Aorta (tissue), 5 donors: ENCODE measurements around the gene WDFY4. TPM values are rescaled to one million over a fixed set of nuclear protein-coding genes. Genes with fewer than 3 reads are reported as not detected.

Experiments used
- ATAC-seq: fragments of 200-7000 bp; cut with Tn5 transposase; one replicate; pipeline ENCODE4 v1.9.1; 2022; ENCODE audit warnings: moderate library complexity; ENCODE audit not compliant: low FRiP score
- DNase-seq, 2 donors: peaks; one replicate each; pipeline ENCODE4 v3.0.0-alpha.2; 2020
- H3K27ac ChIP-seq, 2 donors: one replicate each; pipeline ENCODE4 v1.5.1; 2013; ENCODE audit warnings: low read length in 2 of 2, mild to moderate bottlenecking in 2 of 2, moderate library complexity in 2 of 2, control low read depth in 1 of 2, inconsistent platforms in 1 of 2, low read depth in 1 of 2
- H3K27me3 ChIP-seq, 2 donors: one replicate each; pipeline ENCODE4 v1.6.1; 2013; ENCODE audit warnings: control low read depth in 1 of 2, low read length in 1 of 2, mild to moderate bottlenecking in 1 of 2, moderate library complexity in 1 of 2; ENCODE audit not compliant: insufficient read depth in 2 of 2, control insufficient read depth in 1 of 2
- H3K36me3 ChIP-seq, 2 donors: one replicate each; pipeline ENCODE4 v1.6.1; 2013; ENCODE audit warnings: control low read depth in 1 of 2, low read length in 1 of 2, mild to moderate bottlenecking in 1 of 2; ENCODE audit not compliant: insufficient read depth in 2 of 2, control insufficient read depth in 1 of 2
- H3K4me1 ChIP-seq, 2 donors: one replicate each; pipeline ENCODE4 v1.6.1; 2013; ENCODE audit warnings: low read length in 2 of 2, control low read depth in 1 of 2, mild to moderate bottlenecking in 1 of 2, moderate library complexity in 1 of 2; ENCODE audit not compliant: insufficient read depth in 2 of 2, control insufficient read depth in 1 of 2
- H3K4me3 ChIP-seq, 2 donors: one replicate each; pipeline ENCODE4 v1.5.1; 2013; ENCODE audit warnings: low read length in 2 of 2, control low read depth in 1 of 2, mild to moderate bottlenecking in 1 of 2
- H3K9me3 ChIP-seq: one replicate; pipeline ENCODE4 v1.6.1; 2013; ENCODE audit warnings: mild to moderate bottlenecking, low read length; ENCODE audit not compliant: control insufficient read depth
- WGBS, 2 donors: extraction: QIAGEN DNeasy Blood & Tissue Kit; methylation state at CpG; one replicate each; pipeline ENCODE4 v1.1.7; 2013; 5-methylcytosine and 5-hydroxymethylcytosine counted together
- intact Hi-C, 2 donors: fragments of 100-400 bp; cut with DNase I; formaldehyde crosslinking; loops; one replicate each; pipeline versions ENCODE4 v1.14.2 to v1.15.0; 2022
- polyA plus RNA-seq, 2 donors: library from polyadenylated mRNA; stranded (reverse); fragments of 200-250 nt; gene quantifications; one replicate each; pipeline ENCODE4 v1.2.3, GENCODE V29; 2013
- total RNA-seq, 2 donors: library from RNA; stranded (reverse); fragmentation: NEBNext Ultra II Directional; extraction: Animal tissue kit (Norgen Biotek cat#: 25700); gene quantifications; one replicate each; pipeline ENCODE4 v1.2.1, GENCODE V29; 2021
- donor health status: healthy with polysubstance abuse.
- donor health status: Bipolar disorder and iron deficiency.
- donor health status: DM: no; HTN: no; CAD: no.
- donor health status: DM: no; HTN: no; CAD: no.
- donor health status: DM: yes; HTN: yes; CAD: no.

The WDFY4 gene
- total and polyA plus RNA-seq, 4 donors, result 0.54 to 15.0 (median 4.6) TPM

DNA sequence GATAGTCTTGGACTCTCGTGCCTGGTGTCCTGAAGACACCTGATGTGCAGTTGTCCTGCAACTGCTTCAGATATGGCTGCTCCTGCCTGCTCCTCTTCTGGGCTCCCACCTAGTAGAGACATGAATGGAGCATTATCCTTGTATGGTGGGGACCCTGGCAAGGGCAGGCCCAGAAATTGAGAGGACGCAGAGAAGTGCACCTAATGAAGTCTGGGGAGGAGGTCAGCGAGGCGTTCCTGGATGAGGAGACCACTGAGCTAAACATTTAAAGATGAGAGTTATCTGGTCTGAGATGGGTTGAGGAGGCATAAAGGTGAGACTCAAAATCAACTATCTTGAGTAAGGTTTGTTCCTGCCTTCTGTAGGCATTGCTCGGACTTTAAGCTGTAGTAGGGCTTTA, 66.3 kb downstream of the WDFY4 start:
- Histone ChIP-seq H3K4me3 (no peak overlapping the region), H3K27ac (no peak overlapping the region)

DNA sequence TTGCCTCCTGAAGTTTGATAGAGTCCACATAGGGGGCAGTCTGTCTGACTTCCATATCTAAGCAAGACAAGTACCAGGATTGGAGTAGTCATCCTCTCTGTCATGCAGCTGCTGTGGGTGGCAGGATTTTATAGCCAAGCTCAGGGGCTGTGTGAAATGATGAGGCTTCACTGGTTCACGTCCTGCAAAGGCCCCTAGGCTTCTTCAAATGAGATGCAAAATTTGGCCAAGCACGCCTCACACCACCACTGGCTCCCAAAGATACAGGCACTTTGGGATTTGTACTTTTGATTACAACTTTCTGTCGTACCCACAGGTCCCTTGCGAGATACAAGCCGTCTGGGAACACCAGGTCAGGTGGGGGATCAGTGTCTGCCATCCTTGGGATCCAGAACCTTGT, 67.1 kb downstream of the WDFY4 start:
- ATAC-seq (no peak), DNase-seq (no peak)
- no peaks in the 10 kb centered on the region for H3K9me3 ChIP-seq
- H3K36me3 ChIP-seq, result no peaks in the 10 kb centered on the region
- no peaks in the 10 kb centered on the region for H3K27me3 ChIP-seq
- 94 to 97% methylated on average over 5 of the region's 5 CpGs for WGBS, 2 donors
- intact Hi-C loops, result no loop called here
- H3K27ac ChIP-seq, result no peak overlapping the region
- H3K4me1 ChIP-seq, result no peaks in the 10 kb centered on the region
- no peak overlapping the region for H3K4me3 ChIP-seq

More for the DNA sequence above, 66.3 kb downstream of the WDFY4 start:
- H3K9me3 ChIP-seq, result no peaks in the 10 kb centered on the region
- H3K27me3 ChIP-seq, result no peaks in the 10 kb centered on the region
- 94 to 96% methylated on average over 5 of the region's 5 CpGs for WGBS, 2 donors
- H3K36me3 ChIP-seq, result no peaks in the 10 kb centered on the region
- no peaks in the 10 kb centered on the region for H3K4me1 ChIP-seq
- intact Hi-C loops, result no loop called here
- no peak for DNase-seq
- no peak for ATAC-seq

DNA sequence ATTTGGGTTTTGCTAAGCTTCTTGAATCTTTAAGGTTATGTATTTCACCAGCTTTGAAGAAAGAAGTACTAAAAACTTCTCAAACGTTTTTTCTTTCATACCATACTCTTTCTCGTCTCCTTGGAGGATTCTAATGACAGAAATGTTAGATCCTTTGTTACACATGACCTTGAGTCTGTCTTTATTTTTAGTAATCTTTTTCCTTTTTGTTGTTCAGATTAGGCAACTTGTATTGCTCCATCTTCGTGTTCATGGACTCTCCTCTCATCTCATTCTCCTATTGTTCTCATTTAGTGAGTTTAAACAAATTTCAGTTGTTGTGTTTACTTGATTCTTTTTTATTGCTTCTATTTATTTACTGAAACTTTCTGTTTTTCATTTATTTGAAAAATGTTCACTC, 73.7 kb downstream of the WDFY4 start:
- H3K9me3 ChIP-seq, result no peaks in the 10 kb centered on the region
- H3K36me3 ChIP-seq, result no peaks in the 10 kb centered on the region
- ATAC-seq, result no peak
- H3K4me1 ChIP-seq, result peaks cover 0 to 1% of the 10 kb centered on the region in 2 donors
- H3K27me3 ChIP-seq, result no peaks in the 10 kb centered on the region
- intact Hi-C loops, result no loop called here
- H3K27ac ChIP-seq, result no peak overlapping the region
- H3K4me3 ChIP-seq, result no peak overlapping the region
- no peak for DNase-seq
- 3 to 12% methylated on average over 3 of the region's 3 CpGs for WGBS, 2 donors

DNA sequence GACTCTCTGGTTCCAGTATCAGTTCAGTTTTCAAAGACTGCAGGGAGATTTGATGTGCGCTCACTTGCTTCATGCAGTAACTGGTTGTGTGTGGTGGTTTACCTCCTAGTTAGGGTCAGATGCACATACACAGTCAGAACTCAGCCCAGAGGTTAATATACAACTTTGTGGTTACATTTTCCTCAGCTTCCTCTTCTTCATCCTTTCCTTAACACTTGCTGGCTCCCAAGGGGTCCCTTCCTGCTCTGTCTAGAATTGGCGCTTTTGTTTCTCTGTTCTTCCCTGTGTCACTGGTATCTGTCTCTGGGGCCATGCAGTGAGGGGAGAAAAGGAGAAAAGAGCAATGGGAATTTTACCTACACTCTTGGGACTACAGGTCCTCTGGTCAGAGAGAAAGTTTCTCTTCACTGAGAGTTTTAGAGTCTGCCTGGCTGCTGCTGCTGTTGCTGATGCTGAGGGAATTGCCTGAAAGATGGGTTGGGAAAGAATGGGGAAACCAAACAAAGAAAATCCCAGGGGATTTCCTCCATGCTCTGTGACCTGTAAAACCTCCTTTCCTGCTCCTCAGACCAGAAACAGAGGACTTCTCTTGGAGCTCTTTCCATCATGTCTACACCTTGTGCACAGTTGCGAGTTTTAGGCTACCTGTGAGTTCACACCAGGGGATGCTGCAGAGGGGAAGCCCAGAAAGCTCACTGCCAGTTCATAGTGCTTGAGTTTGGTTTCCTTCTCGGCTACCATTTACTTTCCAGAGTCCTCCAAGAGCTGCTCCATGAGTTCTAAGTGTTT, 74.6 kb downstream of the WDFY4 start:
- Histone ChIP-seq H3K4me1 (peaks cover 0 to 1% of the 10 kb centered on the region in 2 donors), H3K9me3 (no peaks in the 10 kb centered on the region), H3K36me3 (no peaks in the 10 kb centered on the region), H3K4me3 (no peak overlapping the region), H3K27ac (no peak overlapping the region), H3K27me3 (no peaks in the 10 kb centered on the region)
- ATAC-seq, result no peak
- 96 to 99% methylated on average over 4 of the region's 4 CpGs for WGBS, 2 donors
- intact Hi-C loops, result no loop called here
- DNase-seq, result no peak

- peaks cover 0 to 1% of the 10 kb centered on the region in 2 donors for H3K4me1 ChIP-seq
- intact Hi-C loops, result no loop called here
Measured at GRCh38 chr10:48760983-48761382, 76.3 kb downstream of the WDFY4 start.

DNA sequence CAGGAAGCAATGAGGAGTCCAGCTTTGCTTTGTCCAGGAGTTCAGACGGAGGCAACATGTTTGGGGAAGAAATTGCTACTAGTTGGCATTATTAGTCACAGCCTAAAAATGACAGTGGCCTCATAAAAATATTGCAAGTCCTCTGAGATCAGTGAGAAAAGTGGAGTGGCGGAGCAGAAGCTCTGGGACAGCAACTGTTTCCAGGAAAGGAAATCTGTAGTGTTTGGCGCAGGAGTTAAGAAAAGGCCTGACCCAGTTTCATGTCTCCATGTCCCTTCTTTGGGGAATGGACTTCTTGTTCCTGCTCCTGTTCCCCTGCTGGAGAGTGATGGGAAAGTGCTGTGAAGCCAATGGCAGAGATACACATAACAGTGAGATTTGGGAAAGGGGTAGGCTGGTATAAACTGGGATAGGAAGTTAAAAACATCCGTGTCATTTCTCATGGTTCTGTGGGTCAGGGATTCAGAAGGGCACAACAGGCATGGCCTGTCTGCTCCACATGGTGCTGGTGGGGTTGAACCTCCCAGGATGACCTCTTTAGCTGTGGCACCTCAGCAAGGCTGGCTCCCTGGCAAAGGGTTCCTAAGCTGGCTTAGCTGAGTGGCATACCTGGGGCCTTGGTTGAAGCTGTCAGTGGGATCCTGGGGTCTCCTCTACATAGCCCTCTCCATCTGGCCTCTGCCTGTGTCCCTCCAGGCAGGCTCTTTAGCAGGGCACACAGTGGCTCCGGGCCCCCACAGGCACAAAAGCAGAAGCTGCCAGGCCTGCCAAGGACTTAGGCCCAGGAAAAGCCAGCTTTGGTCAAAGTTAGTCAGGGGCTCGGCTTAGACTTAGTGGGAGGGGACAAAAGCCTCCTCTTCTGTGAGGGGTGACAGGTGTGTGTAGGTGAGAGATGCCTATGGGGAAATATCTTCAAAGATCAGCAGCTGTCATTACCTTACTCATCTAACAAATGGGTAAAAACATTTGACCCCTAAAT, 77.7 kb downstream of the WDFY4 start:
- no peaks in the 10 kb centered on the region for H3K27me3 ChIP-seq
- intact Hi-C loops, result no loop called here
- WGBS, 2 donors, result 69 to 72% methylated on average over 6 of the region's 6 CpGs
- no peaks in the 10 kb centered on the region for H3K9me3 ChIP-seq
- ATAC-seq (peak; percentile 16), DNase-seq (no peak)
- peaks cover 0 to 1% of the 10 kb centered on the region in 2 donors for H3K4me1 ChIP-seq
- no peak overlapping the region for H3K4me3 ChIP-seq
- H3K27ac ChIP-seq, result no peak overlapping the region
- no peaks in the 10 kb centered on the region for H3K36me3 ChIP-seq

More at GRCh38 chr10:48760983-48761382, 76.3 kb downstream of the WDFY4 start:
- no peaks in the 10 kb centered on the region for H3K27me3 ChIP-seq
- H3K4me3 ChIP-seq, result no peak overlapping the region
- H3K36me3 ChIP-seq, result no peaks in the 10 kb centered on the region
- no peak overlapping the region for H3K27ac ChIP-seq
- DNase-seq (no peak), ATAC-seq (no peak)
- H3K9me3 ChIP-seq, result no peaks in the 10 kb centered on the region
- WGBS, 2 donors, result 87 to 88% methylated on average over 5 of the region's 5 CpGs

DNA sequence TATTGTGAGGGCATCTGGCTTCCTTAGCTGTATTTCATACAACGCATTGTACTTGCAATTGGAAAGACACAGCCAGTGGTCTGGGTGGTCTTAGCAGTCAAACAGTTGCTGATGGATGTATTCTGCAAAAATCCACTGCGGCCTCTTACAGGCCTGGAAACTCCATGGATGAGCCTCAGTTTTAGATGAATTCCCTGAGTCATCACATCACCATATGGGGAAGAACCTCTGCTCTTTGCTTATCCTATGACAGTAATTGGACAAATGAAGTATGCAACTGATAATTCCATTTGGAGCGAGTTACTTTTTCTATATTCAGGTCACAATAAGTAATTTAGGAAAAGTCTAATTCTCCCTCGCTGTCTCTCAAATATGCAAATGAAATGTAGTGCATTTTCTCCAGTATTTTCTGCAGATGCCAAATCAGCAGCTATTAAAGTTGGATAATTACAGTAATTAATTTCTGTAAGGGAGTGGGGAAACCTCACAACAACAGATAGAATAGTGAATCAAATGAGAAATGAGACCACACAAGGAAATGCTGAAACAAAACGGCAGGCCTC, 78.8 kb downstream of the WDFY4 start:
- 96 to 99% methylated on average over 5 of the region's 5 CpGs for WGBS, 2 donors
- no peaks in the 10 kb centered on the region for H3K36me3 ChIP-seq
- no peak overlapping the region for H3K4me3 ChIP-seq
- no peak overlapping the region for H3K27ac ChIP-seq
- H3K9me3 ChIP-seq, result no peaks in the 10 kb centered on the region
- H3K27me3 ChIP-seq, result no peaks in the 10 kb centered on the region
- peaks cover 0 to 1% of the 10 kb centered on the region in 2 donors for H3K4me1 ChIP-seq
- DNase-seq (no peak), ATAC-seq (no peak)
- intact Hi-C loops, result no loop called here

DNA sequence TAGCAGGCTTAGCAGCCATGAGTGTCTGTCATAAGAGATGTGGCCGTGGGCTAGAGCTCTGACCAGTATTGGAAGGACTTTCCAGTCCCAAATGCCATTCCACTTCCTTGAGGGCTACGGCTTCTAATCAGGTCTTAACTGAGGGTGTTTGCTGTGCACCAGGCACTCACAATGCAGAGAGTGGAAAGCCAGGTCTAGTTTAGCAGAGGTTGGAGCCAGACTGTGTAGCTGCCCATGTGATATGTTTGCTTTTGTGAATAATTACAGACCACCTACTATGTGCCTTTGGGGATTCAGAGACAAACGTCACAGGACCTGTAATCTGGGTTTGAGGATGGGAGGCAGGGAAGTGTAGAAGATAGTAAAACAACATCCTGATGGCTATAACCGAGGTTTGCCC, 79.8 kb downstream of the WDFY4 start:
- 95 to 96% methylated on average over 4 of the region's 4 CpGs for WGBS, 2 donors
- intact Hi-C loops, result no loop called here
- H3K4me3 ChIP-seq, result no peak overlapping the region
- H3K4me1 ChIP-seq, result no peaks in the 10 kb centered on the region
- no peaks in the 10 kb centered on the region for H3K27me3 ChIP-seq
- H3K9me3 ChIP-seq, result no peaks in the 10 kb centered on the region
- H3K27ac ChIP-seq, result no peak overlapping the region
- no peak for ATAC-seq
- no peak for DNase-seq
- H3K36me3 ChIP-seq, result no peaks in the 10 kb centered on the region
